ENCODE results near the gene DLG4. TPM values are rescaled to one million over a fixed set of nuclear protein-coding genes. Genes with fewer than 3 reads are reported as not detected.

Gene DLG4
- total RNA-seq, 3 donors from 2014 or later (not counting 1 experiment from before 2014, with no cell fraction given), result 6.7 to 11.2 (median 8.6) TPM

DNA sequence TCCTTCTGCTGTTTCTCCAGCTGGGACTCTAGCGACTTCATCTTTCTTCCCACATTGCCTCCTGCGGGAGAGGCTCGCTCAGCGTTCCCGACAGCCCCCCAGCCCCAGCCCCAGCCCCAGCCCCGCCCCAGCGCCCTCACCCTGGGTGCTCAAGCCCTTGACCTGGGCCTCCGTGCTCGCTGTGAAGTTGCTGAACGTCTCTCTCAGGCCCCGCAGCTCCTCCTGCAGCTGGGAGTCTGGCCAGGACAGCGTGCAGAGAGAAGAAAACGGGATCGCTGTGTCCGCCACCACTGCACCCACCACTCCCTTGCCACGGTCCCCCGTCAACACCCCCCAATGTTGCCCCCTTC, 42.8 kb downstream of the DLG4 start:
- H3K36me3 ChIP-seq (ENCODE audit: control insufficient read depth, insufficient read depth, low read length), result no peaks in the 10 kb centered on the region
- peaks cover 18% of the 10 kb centered on the region for H3K27me3 ChIP-seq (ENCODE audit: control insufficient read depth, insufficient read depth, low read length)
- Mint-ChIP-seq H3K4me3 (no peak overlapping the region), H3K9me3 (no peaks in the 10 kb centered on the region), H3K4me1 (peaks cover 0 to 9% of the 10 kb centered on the region in 2 donors), H3K27ac (no peak overlapping the region), H3K27me3 (ENCODE audit: low read depth in 2 of 2) (peaks cover 0 to 13% of the 10 kb centered on the region in 2 donors), H3K36me3 (no peaks in the 10 kb centered on the region)
- no peak overlapping the region for H3K4me3 ChIP-seq (ENCODE audit: low read length)
- H3K4me1 ChIP-seq (ENCODE audit: control insufficient read depth, insufficient read depth, low read length), result peaks cover 25% of the 10 kb centered on the region
- no peaks in the 10 kb centered on the region for H3K9me3 ChIP-seq (ENCODE audit: control insufficient read depth, insufficient read depth, low read length)
- ATAC-seq (no peak), DNase-seq (no peak)
- TF ChIP-seq, protein P1, sequence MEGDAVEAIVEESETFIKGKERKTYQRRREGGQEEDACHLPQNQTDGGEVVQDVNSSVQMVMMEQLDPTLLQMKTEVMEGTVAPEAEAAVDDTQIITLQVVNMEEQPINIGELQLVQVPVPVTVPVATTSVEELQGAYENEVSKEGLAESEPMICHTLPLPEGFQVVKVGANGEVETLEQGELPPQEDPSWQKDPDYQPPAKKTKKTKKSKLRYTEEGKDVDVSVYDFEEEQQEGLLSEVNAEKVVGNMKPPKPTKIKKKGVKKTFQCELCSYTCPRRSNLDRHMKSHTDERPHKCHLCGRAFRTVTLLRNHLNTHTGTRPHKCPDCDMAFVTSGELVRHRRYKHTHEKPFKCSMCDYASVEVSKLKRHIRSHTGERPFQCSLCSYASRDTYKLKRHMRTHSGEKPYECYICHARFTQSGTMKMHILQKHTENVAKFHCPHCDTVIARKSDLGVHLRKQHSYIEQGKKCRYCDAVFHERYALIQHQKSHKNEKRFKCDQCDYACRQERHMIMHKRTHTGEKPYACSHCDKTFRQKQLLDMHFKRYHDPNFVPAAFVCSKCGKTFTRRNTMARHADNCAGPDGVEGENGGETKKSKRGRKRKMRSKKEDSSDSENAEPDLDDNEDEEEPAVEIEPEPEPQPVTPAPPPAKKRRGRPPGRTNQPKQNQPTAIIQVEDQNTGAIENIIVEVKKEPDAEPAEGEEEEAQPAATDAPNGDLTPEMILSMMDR (IDR thresholded peaks at IDR 0.05), result no peak
- H3K27ac ChIP-seq (ENCODE audit: low read length), result no peak overlapping the region
- WGBS (ENCODE audit: insufficient coverage), result 31% methylated on average over 16 of the region's 17 CpGs
- intact Hi-C loops (cut with micrococcal nuclease), result loop anchor here (1.0 kb wide), 1 partner anchor 125 kb away; no protein-coding TSS in a partner anchor

DNA sequence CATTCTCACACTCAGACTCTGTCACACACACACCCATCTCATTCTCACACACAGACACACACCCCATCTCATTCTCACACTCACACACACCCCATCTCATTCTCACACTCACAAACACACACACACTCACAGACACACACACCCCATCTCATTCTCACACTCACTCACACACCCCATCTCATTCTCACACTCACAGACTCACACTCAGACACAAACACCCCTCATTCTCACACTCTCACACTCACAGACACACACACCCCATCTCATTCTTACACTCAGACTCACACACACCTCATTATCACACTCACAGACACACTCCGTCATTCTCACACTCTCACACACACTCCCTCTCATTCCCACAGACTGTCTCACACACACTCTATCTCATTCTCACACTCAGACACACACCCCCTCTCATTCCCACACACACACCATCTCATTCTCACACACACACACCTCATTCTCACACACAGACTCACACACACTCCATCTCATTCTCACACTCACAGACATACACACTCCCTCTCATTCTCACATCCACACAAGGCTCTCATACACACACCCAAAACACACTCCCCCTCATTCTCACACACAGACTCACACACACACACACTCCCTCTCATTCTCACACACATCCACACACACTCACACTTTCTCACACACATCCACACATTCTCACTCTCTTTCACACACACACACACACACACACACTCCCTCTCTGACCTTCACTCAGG, 43.4 kb downstream of the DLG4 start:
- Histone ChIP-seq H3K27me3 (ENCODE audit: control insufficient read depth, insufficient read depth, low read length) (peaks cover 18% of the 10 kb centered on the region), H3K4me3 (ENCODE audit: low read length) (no peak overlapping the region), H3K27ac (ENCODE audit: low read length) (no peak overlapping the region), H3K36me3 (ENCODE audit: control insufficient read depth, insufficient read depth, low read length) (no peaks in the 10 kb centered on the region), H3K4me1 (ENCODE audit: control insufficient read depth, insufficient read depth, low read length) (peaks cover 25% of the 10 kb centered on the region), H3K9me3 (ENCODE audit: control insufficient read depth, insufficient read depth, low read length) (no peaks in the 10 kb centered on the region)
- WGBS (ENCODE audit: insufficient coverage), result 87% methylated on average over 1 of the region's 1 CpG
- H3K9me3 Mint-ChIP-seq, result no peaks in the 10 kb centered on the region
- no peak overlapping the region for H3K4me3 Mint-ChIP-seq
- TF ChIP-seq, protein P1 (IDR thresholded peaks at IDR 0.05), result no peak
- intact Hi-C loops (cut with micrococcal nuclease), result no loop called here
- H3K27me3 Mint-ChIP-seq (ENCODE audit: low read depth in 2 of 2), result peaks cover 0 to 13% of the 10 kb centered on the region in 2 donors
- H3K4me1 Mint-ChIP-seq, result peaks cover 0 to 9% of the 10 kb centered on the region in 2 donors
- H3K36me3 Mint-ChIP-seq, result no peaks in the 10 kb centered on the region
- DNase-seq (no peak), ATAC-seq (no peak)
- H3K27ac Mint-ChIP-seq, result no peak overlapping the region

DNA sequence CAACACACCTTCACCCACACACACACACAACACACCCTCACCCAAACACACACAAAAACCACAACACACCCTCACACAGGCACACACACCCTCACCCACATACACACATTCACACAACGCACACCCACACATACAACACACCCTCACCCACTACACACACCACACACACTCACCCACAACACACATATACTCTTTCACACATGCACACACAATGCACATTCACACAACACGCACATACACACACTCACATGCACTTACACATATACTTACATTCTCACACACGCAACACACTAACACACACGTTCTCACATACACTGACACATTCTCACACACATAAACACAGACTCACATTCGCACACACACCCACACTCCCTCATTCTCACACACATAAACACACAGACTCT, 44.3 kb downstream of the DLG4 start:
- H3K4me1 ChIP-seq (ENCODE audit: control insufficient read depth, insufficient read depth, low read length), result peaks cover 25% of the 10 kb centered on the region
- H3K27me3 ChIP-seq (ENCODE audit: control insufficient read depth, insufficient read depth, low read length), result peaks cover 18% of the 10 kb centered on the region

More for the DNA sequence above, 44.3 kb downstream of the DLG4 start:
- no peaks in the 10 kb centered on the region for H3K36me3 ChIP-seq (ENCODE audit: control insufficient read depth, insufficient read depth, low read length)
- Mint-ChIP-seq H3K9me3 (no peaks in the 10 kb centered on the region), H3K27me3 (ENCODE audit: low read depth in 2 of 2) (peaks cover 0 to 13% of the 10 kb centered on the region in 2 donors), H3K4me3 (no peak overlapping the region), H3K27ac (no peak overlapping the region), H3K36me3 (no peaks in the 10 kb centered on the region), H3K4me1 (peaks cover 0 to 9% of the 10 kb centered on the region in 2 donors)
- TF ChIP-seq, protein P1 (IDR thresholded peaks at IDR 0.05), result no peak
- no peaks in the 10 kb centered on the region for H3K9me3 ChIP-seq (ENCODE audit: control insufficient read depth, insufficient read depth, low read length)
- DNase-seq (no peak), ATAC-seq (no peak)
- intact Hi-C loops (cut with micrococcal nuclease), result no loop called here
- no peak overlapping the region for H3K4me3 ChIP-seq (ENCODE audit: low read length)
- H3K27ac ChIP-seq (ENCODE audit: low read length), result no peak overlapping the region
- 90% methylated on average over 5 of the region's 5 CpGs for WGBS (ENCODE audit: insufficient coverage)

Measured in natural killer cell (primary cell).